K562 (cell line): Measurements from ENCODE around the gene NEU3. TPM values are rescaled to one million over a fixed set of nuclear protein-coding genes. Genes with fewer than 3 reads are reported as not detected.

ENCODE experiments used
- ATF2 ChIP-seq: sonication (generic); formaldehyde crosslinking; IDR thresholded peaks from 2 replicates; pipeline ENCODE4 v1.8.1; 2022; ENCODE audit warnings: missing genetic modification reagents
- BRD9 ChIP-seq: fragments of 450-650 bp; IDR thresholded peaks from 2 replicates; pipeline ENCODE4 v1.6.1; 2018; ENCODE audit warnings: low read depth; ENCODE audit not compliant: partially characterized antibody
- DIDO1 ChIP-seq: fragments of 450-650 bp; IDR thresholded peaks from 2 replicates; pipeline ENCODE4 v1.6.1; 2016; ENCODE audit warnings: low read depth, missing biosample characterization, missing genetic modification characterization
- EP300 ChIP-seq: IDR thresholded peaks from 2 replicates; pipeline ENCODE4 v1.6.1; 2012; ENCODE audit warnings: low read length, improper control_type of control experiment
- FIP1L1 ChIP-seq: fragments of 200-400 bp; formaldehyde crosslinking; IDR thresholded peaks from 2 replicates; pipeline ENCODE4 v1.6.1; 2018; ENCODE audit warnings: mild to moderate bottlenecking, low read depth, low read length; ENCODE audit not compliant: poor library complexity, severe bottlenecking
- FOXP1 ChIP-seq: sonication (generic); formaldehyde crosslinking; IDR thresholded peaks from 2 replicates; pipeline ENCODE4 v1.8.0; 2022; ENCODE audit warnings: mild to moderate bottlenecking, missing genetic modification reagents
- GMEB1 ChIP-seq: fragments of 250-450 bp; sonication (Bioruptor Pico); IDR thresholded peaks from 2 replicates; pipeline ENCODE4 v1.4.0; 2020; ENCODE audit warnings: mild to moderate bottlenecking
- KAT7 ChIP-seq: sonication (generic); formaldehyde crosslinking; IDR thresholded peaks from 2 replicates; pipeline ENCODE4 v1.8.0; 2022; ENCODE audit warnings: missing genetic modification reagents, mild to moderate bottlenecking, borderline replicate concordance
- MAX ChIP-seq: sonication (generic); formaldehyde crosslinking; IDR thresholded peaks from 2 replicates; pipeline ENCODE4 v1.9.0; 2022; ENCODE audit warnings: mild to moderate bottlenecking, missing genetic modification reagents
- MBD2 ChIP-seq: sonication (generic); IDR thresholded peaks from 2 replicates; pipeline ENCODE4 v1.6.1; 2016; ENCODE audit warnings: low read depth, borderline replicate concordance
- MLX ChIP-seq, 2 experiments: fragments of 450-650 bp in 1 of 2; sonication (generic) in 1 of 2; formaldehyde crosslinking; conservative IDR thresholded peaks; 2 replicates each; pipeline versions ENCODE4 v1.4.0 to v1.8.1; 2020 to 2022; ENCODE audit warnings: mild to moderate bottlenecking in 1 of 2, missing genetic modification reagents in 1 of 2
- MTA3 ChIP-seq: fragments of 450-650 bp; formaldehyde crosslinking; IDR thresholded peaks from 2 replicates; pipeline ENCODE4 v1.6.1; 2017; ENCODE audit warnings: mild to moderate bottlenecking, borderline replicate concordance
- MYC ChIP-seq, 2 experiments: fragments of 250-450 bp in 1 of 2; sonication (Bioruptor Pico) in 1 of 2; IDR thresholded peaks; 2 replicates each; pipeline versions ENCODE4 v1.5.1 to v1.6.1; 2012 to 2021; ENCODE audit warnings: low read depth in 2 of 2, borderline replicate concordance in 1 of 2, improper control_type of control experiment in 1 of 2, low read length in 1 of 2, mild to moderate bottlenecking in 1 of 2, moderate library complexity in 1 of 2
- NFIC ChIP-seq: fragments of 450-650 bp; IDR thresholded peaks from 2 replicates; pipeline ENCODE4 v1.6.1; 2017; ENCODE audit warnings: mild to moderate bottlenecking, inconsistent platforms
- NR1H2 ChIP-seq: sonication (generic); formaldehyde crosslinking; IDR thresholded peaks from 2 replicates; pipeline ENCODE4 v1.4.0; 2020; ENCODE audit warnings: mild to moderate bottlenecking, missing genetic modification reagents
- NR2C1 ChIP-seq, 2 experiments: fragments of 450-650 bp; IDR thresholded peaks; 2 replicates each; pipeline ENCODE4 v1.6.1; 2017; ENCODE audit warnings: mild to moderate bottlenecking in 2 of 2, antibody characterized with exemption in 1 of 2, inconsistent platforms in 1 of 2, missing compliant biosample characterization in 1 of 2, missing genetic modification characterization in 1 of 2
- SETDB1 ChIP-seq: IDR thresholded peaks from one replicate; pipeline ENCODE4 v1.6.1; 2012; ENCODE audit warnings: low read length, control low read depth, inconsistent platforms
- SMARCE1 ChIP-seq: fragments of 450-650 bp; IDR thresholded peaks from 2 replicates; pipeline ENCODE4 v1.7.1; 2016; ENCODE audit warnings: mild to moderate bottlenecking
- TAF1 ChIP-seq: IDR thresholded peaks from 2 replicates; pipeline ENCODE4 v1.6.1; 2011; ENCODE audit warnings: mild to moderate bottlenecking, low read length, moderate library complexity; ENCODE audit not compliant: insufficient read depth, control insufficient read depth, severe bottlenecking; ENCODE audit errors: extremely low read depth
- TAF9B ChIP-seq: fragments of 450-650 bp; IDR thresholded peaks from 2 replicates; pipeline ENCODE4 v1.6.1; 2018; ENCODE audit warnings: mild to moderate bottlenecking; ENCODE audit not compliant: partially characterized antibody
- ZC3H11A ChIP-seq: IDR thresholded peaks from 2 replicates; pipeline ENCODE4 v1.6.1; 2012; ENCODE audit warnings: low read depth, low read length, improper control_type of control experiment
- ZNF197 ChIP-seq: fragments of 200-800 bp; sonication (Bioruptor generic); IDR thresholded peaks from 2 replicates; pipeline ENCODE4 v1.6.1; 2016; ENCODE audit warnings: low read depth, missing genetic modification characterization, missing compliant biosample characterization
- polyA plus RNA-seq, 8 experiments: library from polyadenylated mRNA; depleted of rRNA in 4 of 8; stranded (reverse) in 5 of 8; unstranded in 3 of 8; fragments of >200 nt; fragmentation: Nextera tagmentation in 2 of 8; fragmentation: Illumina TruSeq in 1 of 8; extraction: Ambion mirVana in 2 of 8; extraction: Trizol in 1 of 8; gene quantifications; 2 replicates each; pipeline versions ENCODE4 v1.2.1 to v1.2.3, GENCODE V29; 2011 to 2014; ENCODE audit warnings: inconsistent platforms in 1 of 8, missing spikeins in 1 of 8
- total RNA-seq, 7 experiments: library from RNA; depleted of rRNA in 6 of 7; stranded (reverse); fragments of >200 nt in 6 of 7; fragmentation: Illumina TruSeq in 2 of 7; extraction: Trizol in 2 of 7; gene quantifications; 2 replicates each; pipeline versions ENCODE4 v1.2.1 to v1.2.3, GENCODE V29; 2011 to 2021; ENCODE audit warnings: low replicate concordance in 1 of 7

Gene NEU3
- total and polyA plus RNA-seq, 9 of the 15 experiments (the other 6 are each of a cell fraction or from before 2014, with no cell fraction given), result 6.2 to 41.3 (median 31.1) TPM

- no peak for TF ChIP-seq FIP1L1
- TF ChIP-seq EP300, result peak; percentile 41; the same call in 1 of the 2 replicates
- TF ChIP-seq MAX, result peak; percentile 90
- peak; percentile 97 for TF ChIP-seq TAF1
- peak; percentile 93 for TF ChIP-seq GMEB1 (CRISPR knock-in tag)
- TF ChIP-seq FOXP1 (CRISPR knock-in tag), result peak; percentile 83; the same call in 1 of the 2 replicates
- TF ChIP-seq TAF9B, result peak; percentile 95
- no peak for TF ChIP-seq ATF2 (CRISPR knock-in tag)
- peak; percentile 48 for TF ChIP-seq SETDB1
- TF ChIP-seq NR2C1 (IDR thresholded peaks at IDR 0.05), result no peak
- TF ChIP-seq NR2C1 (tag; IDR thresholded peaks at IDR 0.05), result peak; percentile 56; the same call in 1 of the 2 replicates
- TF ChIP-seq MYC (IDR thresholded peaks at IDR 0.05; ENCODE audit: low read depth, low read length), result peak; percentile 85
- TF ChIP-seq MYC (CRISPR knock-in tag; IDR thresholded peaks at IDR 0.05; ENCODE audit: borderline replicate concordance, low read depth), result no peak
- TF ChIP-seq MTA3, result peak; percentile 92
- TF ChIP-seq MBD2, result peak; percentile 94
- peak; percentile 58; the same call in 1 of the 2 replicates for TF ChIP-seq ZC3H11A
- peak; percentile 96 for TF ChIP-seq NFIC
- TF ChIP-seq KAT7 (CRISPR knock-in tag), result peak; percentile 98; the same call in 1 of the 2 replicates
- TF ChIP-seq MLX (CRISPR knock-in tag; conservative IDR thresholded peaks at IDR 0.05), result no peak
- 0 out of 2 replicates have a peak, but pooled peaks have one; percentile 25 for TF ChIP-seq DIDO1
- no peak; the same call in 1 of the 2 replicates for TF ChIP-seq ZNF197 (CRISPR knock-in tag)
- no peak; the same call in 1 of the 2 replicates for TF ChIP-seq SMARCE1
- no peak for TF ChIP-seq NR1H2 (CRISPR knock-in tag)
- no peak for TF ChIP-seq BRD9
Measured at GRCh38 chr11:74948898-74949752, 39.6 kb upstream of the NEU3 start, which contains the start of the genes SPCS2 and XRRA1 (continued).
